ENCODE data around the gene DNAH11. TPM values are rescaled to one million over a fixed set of nuclear protein-coding genes. Genes with fewer than 3 reads are reported as not detected.

The DNAH11 gene
- total RNA-seq, 1 donor from 2014 or later, result 0.26 TPM

Other genes starting within 250 kb of the DNAH11 start
- 3.1 TPM for gene SP4, start 115.0 kb upstream of the DNAH11 start, total RNA-seq